ENCODE data around the gene HAP1.
"Not testable (repeated sequence)": the region's sequence is repeated elsewhere in the genome, so short reads cannot be mapped to it uniquely, and the experiment has no call there.

The HAP1 gene, protein sequence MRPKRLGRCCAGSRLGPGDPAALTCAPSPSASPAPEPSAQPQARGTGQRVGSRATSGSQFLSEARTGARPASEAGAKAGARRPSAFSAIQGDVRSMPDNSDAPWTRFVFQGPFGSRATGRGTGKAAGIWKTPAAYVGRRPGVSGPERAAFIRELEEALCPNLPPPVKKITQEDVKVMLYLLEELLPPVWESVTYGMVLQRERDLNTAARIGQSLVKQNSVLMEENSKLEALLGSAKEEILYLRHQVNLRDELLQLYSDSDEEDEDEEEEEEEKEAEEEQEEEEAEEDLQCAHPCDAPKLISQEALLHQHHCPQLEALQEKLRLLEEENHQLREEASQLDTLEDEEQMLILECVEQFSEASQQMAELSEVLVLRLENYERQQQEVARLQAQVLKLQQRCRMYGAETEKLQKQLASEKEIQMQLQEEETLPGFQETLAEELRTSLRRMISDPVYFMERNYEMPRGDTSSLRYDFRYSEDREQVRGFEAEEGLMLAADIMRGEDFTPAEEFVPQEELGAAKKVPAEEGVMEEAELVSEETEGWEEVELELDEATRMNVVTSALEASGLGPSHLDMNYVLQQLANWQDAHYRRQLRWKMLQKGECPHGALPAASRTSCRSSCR

DNA sequence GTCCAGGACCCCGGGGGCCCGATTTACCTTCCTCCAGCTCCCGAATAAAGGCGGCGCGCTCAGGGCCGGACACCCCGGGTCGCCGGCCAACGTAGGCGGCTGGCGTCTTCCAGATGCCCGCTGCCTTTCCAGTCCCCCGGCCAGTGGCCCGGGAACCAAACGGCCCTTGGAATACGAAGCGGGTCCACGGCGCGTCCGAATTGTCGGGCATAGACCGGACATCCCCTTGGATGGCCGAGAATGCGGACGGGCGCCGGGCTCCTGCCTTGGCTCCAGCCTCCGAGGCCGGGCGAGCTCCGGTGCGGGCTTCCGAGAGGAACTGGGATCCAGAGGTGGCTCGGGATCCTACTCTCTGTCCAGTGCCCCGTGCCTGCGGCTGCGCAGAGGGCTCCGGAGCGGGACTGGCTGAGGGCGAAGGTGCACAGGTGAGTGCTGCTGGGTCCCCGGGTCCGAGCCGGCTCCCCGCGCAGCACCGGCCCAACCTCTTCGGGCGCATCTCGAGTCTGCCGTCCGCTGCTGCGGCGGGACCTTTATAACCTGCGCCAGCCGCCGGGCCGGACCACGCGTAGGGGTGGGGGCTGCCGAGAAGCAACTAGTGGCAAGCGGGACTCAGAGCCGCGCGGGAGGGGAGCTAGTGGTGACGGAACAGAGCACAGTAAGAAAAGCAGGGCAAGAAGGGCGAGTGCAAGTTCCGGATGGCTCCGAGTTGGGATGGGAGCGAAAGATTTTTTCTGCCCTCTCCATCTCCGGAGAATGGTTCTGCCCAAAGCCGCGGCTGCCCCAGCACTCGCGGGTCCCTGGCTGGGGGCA lies at the start of gene HAP1:
Gene HAP1, minus strand, starts transcription at position 505 of the 810 bp plus-strand sequence. Its CDS starts 9 bp downstream, at position 496.
- DNase-seq: no peak

GRCh38 chr17:41782142-41782541 lies 47.7 kb upstream of the HAP1 start:
- no peak for DNase-seq

GRCh38 chr17:41781404-41782110 lies 47.1 kb upstream of the HAP1 start:
- no peak for DNase-seq

DNA sequence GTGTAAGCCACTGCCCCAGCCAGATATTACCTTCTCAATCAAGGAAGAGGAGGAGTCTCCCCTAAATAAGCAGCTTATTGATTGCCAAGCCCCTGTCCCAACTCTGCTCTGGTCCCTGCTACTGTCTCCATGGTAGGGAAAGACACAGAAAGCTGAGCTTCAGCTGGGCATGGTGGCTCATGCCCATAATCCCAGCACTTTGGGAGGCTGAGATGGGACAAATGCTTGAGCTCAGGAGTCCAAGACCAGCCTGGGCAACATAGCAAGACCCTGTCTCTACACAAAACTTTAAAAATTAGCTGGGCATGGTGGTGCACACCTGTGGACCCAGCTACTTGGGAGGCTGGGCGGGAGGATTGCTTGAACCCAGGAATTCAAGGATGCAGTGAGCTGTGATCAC lies 45.5 kb upstream of the HAP1 start:
- DNase-seq: no peak

DNA sequence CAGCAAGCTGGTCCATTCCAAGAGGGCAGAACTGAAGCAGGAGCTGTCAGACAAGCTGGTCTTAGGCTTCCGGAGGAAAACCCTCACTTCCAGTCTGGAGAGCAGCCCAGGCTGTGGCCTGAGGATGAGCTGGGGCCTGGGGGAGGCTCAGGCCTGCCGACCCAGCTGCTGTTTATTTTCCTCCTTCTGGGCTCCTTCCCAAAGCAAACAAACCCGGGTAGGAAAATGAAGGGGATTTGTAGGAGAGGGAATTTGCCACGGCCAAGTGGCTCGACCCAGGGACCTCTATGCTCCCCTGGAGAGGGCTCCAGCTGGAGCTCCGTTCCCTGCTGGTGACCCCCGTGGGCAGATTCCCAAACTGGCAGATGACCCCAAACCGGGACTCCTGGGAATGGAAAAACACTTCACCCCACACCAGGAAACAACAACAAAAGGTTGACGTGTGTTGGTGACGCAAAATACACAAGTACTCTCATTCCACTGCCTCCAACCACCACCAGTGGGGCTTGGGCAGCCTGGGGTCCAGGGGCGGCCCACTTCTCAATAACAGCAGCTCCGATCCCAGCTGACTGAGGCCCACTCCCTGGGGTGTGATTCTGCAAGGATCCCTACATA lies 43.2 kb upstream of the HAP1 start:
- DNase-seq: peak; percentile 93

GRCh38 chr17:41777157-41777573 lies 42.7 kb upstream of the HAP1 start:
- peak; percentile 24 for DNase-seq

DNA sequence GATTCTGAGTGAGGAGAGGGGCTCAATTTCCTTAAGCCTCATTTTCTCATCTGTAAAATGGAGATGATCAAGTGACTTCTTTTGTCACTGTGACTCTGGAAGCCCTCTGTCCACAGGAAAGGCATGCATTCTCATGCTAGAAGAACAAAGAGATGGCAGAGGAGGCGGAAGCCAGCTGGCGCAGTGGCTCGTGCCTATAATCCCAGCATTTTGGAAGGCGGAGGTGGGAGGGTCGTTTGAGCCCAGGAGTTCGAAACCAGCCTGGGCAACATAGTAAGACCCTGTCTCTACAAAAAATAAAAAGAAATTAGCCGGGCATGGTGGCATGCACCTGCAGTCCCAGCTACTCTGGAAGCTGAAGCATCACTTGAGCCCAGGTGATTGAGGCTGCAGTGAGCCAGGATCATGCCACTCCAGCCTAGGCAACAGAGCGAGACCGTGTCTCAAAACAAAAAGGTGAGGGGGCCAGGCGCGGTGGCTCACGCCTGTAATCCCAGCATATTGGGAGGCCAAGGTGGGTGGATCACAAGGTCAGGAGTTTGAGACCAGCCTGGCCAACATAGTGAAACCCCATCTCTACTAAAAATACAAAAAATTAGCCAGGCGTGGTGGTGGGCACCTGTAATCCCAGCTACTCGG lies 41.9 kb upstream of the HAP1 start:
- not testable (repeated sequence) for DNase-seq

GRCh38 chr17:41775394-41776226 lies 41.2 kb upstream of the HAP1 start:
- DNase-seq: no peak

- peak; percentile 21 for DNase-seq
Observed at GRCh38 chr17:41773731-41774193, 39.3 kb upstream of the HAP1 start.

DNA sequence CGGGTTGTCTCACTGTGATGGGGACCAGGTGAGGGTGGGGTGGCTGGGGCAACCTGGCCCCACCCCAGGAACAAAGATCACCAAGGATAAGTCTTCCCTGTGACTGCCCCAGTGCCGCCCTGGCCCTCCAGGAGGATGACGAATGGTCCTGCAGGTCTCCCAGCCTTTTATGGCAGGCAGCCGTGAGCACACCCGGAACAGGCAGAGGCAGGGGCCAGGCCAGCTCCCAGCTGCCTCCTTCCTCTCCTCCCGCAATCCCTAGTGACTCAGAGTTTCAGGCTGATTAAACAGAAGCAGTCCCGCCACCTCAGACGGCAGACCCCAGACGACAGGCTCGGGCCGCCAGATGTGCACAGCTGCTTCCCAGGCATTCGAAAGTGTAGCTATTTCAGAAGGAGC lies 38.7 kb upstream of the HAP1 start:
- peak; percentile 91 for DNase-seq

- DNase-seq: no peak
Observed at GRCh38 chr17:41772586-41773189, 38.2 kb upstream of the HAP1 start.

- no peak for DNase-seq
Observed at GRCh38 chr17:41772218-41772585, 37.8 kb upstream of the HAP1 start.

DNA sequence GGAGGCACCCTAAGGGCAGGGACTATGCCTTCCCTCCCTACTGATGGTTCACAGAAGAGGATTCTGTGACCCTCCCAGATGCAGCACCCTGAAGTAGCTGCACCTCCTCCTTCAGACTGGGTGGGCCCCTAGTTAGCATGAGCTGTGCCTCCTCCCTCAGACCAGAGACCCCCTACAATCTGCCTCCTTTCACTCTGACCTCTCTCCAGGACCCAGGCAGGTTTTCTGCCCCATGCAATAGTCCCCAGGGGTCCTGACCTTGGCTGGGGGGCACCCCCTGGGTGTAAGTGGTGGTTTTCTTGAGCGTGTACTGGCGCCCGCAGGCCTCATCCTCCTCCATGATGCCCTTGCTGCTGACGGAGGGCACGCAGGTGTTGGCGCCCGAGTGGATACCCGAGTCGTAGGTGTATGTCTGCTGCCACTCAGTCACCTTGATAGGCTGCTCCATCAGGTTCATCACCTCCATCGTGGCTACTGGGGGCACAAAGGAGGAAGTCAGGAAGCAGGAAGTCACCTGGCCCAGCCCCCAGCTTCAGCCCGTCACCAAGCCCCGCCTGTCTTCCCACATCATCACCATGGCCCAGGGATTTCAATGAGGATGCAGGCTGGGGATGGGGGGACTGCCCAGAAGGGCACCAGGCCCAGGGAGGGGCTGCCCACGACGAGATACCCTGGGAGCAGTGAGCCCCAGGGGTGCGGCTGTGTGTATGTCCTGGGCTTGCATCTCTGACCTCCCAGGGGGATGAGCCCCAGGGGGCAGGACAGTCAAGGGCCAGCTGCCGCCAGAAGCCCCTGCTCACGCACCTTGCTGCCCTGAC lies 37.2 kb upstream of the HAP1 start:
- no peak for DNase-seq

- no peak for DNase-seq
Observed at GRCh38 chr17:41769985-41770384, 35.5 kb upstream of the HAP1 start.

GRCh38 chr17:41769346-41769862 lies 35.0 kb upstream of the HAP1 start:
- DNase-seq: no peak

DNA sequence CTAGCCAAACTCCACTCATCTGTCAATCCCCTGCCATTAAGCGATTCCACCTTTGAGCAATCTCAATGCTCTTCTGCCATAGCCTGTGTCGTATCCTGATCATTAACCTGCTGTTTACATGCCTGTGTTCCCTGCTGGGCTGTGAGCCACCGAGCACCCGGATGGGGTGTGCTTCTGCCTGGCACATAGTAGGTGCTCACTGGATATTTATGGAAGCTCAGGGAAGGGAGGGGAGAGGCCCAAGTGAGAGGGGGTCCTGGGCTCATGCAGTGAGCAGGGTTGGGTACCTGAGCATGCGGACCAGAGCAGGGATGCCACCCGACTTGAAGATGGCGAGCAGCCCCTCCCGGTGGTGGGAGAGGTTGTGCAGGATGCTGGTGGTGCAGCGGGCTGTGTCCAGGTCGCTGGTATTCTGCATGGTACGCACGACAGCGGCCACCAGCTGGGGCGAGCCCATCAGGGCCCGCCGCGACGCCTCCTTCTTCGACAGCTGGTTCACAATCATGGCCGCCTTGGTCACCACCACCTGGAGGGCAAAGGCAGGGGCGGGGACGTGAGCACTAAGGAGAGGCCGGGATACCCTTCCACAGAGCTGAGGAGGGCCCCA lies 34.3 kb upstream of the HAP1 start:
- no peak for DNase-seq

GRCh38 chr17:41767324-41768042 lies 33.0 kb upstream of the HAP1 start:
- no peak for DNase-seq

DNA sequence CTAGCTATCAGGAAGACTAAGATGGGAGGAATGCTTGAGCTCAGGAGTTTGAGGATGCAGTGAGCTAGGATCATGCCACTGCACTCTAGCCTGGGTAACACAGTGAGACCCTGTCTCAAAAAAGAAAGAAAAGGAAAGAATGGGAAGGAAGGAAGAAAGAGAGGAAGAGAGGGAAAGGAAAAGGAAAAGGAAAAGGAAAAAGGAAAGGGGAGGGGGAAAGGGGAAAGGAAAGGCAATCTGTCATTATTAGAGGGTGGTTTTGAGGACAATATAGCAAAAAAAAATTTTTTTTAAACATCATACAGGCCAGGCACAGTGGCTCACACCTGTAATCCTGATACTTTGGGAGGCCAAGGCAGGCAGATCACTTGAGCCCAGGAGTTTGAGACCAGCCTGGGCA lies 31.7 kb upstream of the HAP1 start:
- DNase-seq: no peak
